ENCODE measurements around the gene ANO2. TPM values are rescaled to one million over a fixed set of nuclear protein-coding genes. Genes with fewer than 3 reads are reported as not detected.

Gene ANO2
- total RNA-seq, 4 donors from 2014 or later = 0.59 to 51.7 (median 15.1) TPM

GRCh38 chr12:5976196-5976595 lies 31.1 kb upstream of the ANO2 start:
- no peaks in the 10 kb centered on the region for H3K36me3 ChIP-seq
- no peaks in the 10 kb centered on the region for H3K4me1 ChIP-seq
- DNase-seq = no peak
- TF ChIP-seq, protein P1, sequence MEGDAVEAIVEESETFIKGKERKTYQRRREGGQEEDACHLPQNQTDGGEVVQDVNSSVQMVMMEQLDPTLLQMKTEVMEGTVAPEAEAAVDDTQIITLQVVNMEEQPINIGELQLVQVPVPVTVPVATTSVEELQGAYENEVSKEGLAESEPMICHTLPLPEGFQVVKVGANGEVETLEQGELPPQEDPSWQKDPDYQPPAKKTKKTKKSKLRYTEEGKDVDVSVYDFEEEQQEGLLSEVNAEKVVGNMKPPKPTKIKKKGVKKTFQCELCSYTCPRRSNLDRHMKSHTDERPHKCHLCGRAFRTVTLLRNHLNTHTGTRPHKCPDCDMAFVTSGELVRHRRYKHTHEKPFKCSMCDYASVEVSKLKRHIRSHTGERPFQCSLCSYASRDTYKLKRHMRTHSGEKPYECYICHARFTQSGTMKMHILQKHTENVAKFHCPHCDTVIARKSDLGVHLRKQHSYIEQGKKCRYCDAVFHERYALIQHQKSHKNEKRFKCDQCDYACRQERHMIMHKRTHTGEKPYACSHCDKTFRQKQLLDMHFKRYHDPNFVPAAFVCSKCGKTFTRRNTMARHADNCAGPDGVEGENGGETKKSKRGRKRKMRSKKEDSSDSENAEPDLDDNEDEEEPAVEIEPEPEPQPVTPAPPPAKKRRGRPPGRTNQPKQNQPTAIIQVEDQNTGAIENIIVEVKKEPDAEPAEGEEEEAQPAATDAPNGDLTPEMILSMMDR (IDR thresholded peaks at IDR 0.05) = no peak
- no peak for TF ChIP-seq POLR2A (IDR thresholded peaks at IDR 0.05)
- H3K4me3 ChIP-seq = no peak overlapping the region
- intact Hi-C loops (cut with DNase I; ENCODE audit: low total_unique reads) = no loop called here
- H3K27me3 ChIP-seq = no peaks in the 10 kb centered on the region
- no peak overlapping the region for H3K27ac ChIP-seq
- H3K9me3 ChIP-seq = no peaks in the 10 kb centered on the region

DNA sequence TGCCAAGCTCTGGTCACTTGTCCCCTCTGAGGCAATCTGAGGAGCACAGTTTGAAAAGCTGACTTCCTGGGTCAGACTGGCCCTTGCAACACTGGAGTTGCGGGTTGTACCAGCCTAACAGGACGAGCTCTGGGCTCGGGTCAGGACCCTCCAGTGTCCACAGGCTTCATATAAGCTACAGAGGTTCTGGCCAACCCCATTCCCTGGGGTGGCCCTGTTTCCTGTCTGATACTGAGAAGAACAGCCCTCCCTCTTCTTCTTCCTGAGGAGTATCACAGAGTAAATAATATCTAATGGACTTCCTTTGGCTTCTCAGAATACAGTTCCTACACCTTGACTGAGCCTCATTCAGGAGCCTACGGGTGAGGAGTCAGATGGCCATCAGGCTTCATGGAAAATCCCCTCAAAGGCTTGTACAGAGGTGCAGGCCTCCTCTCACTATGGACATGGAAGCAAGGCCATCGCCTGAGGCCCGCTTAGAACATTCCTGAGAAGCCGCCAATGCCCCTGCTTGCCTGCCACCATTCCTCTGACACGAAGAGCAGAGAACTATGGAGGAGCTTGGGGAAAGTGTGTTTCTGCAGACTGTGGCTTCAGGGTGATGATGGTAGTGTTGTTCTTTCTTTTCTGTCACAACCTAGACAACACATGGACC lies 28.5 kb upstream of the ANO2 start:
- no peak overlapping the region for H3K4me3 ChIP-seq
- intact Hi-C loops (cut with DNase I; ENCODE audit: low total_unique reads) = no loop called here
- TF ChIP-seq, protein P1 (IDR thresholded peaks at IDR 0.05) = no peak
- TF ChIP-seq POLR2A (IDR thresholded peaks at IDR 0.05) = no peak
- no peaks in the 10 kb centered on the region for H3K36me3 ChIP-seq
- no peak overlapping the region for H3K27ac ChIP-seq
- DNase-seq = no peak
- H3K27me3 ChIP-seq = no peaks in the 10 kb centered on the region
- no peaks in the 10 kb centered on the region for H3K9me3 ChIP-seq
- no peaks in the 10 kb centered on the region for H3K4me1 ChIP-seq

- TF ChIP-seq POLR2A (IDR thresholded peaks at IDR 0.05) = no peak
- TF ChIP-seq, protein P1 (IDR thresholded peaks at IDR 0.05) = no peak
- intact Hi-C loops (cut with DNase I; ENCODE audit: low total_unique reads) = no loop called here
- no peak for DNase-seq
- H3K36me3 ChIP-seq = no peaks in the 10 kb centered on the region
- H3K27me3 ChIP-seq = no peaks in the 10 kb centered on the region
- no peaks in the 10 kb centered on the region for H3K4me1 ChIP-seq
- no peak overlapping the region for H3K4me3 ChIP-seq
- H3K9me3 ChIP-seq = no peaks in the 10 kb centered on the region
- no peak overlapping the region for H3K27ac ChIP-seq
Observed at GRCh38 chr12:5972387-5972786, 27.3 kb upstream of the ANO2 start.

- Histone ChIP-seq H3K36me3 (no peaks in the 10 kb centered on the region), H3K9me3 (no peaks in the 10 kb centered on the region), H3K27ac (no peak overlapping the region), H3K4me3 (no peak overlapping the region), H3K27me3 (no peaks in the 10 kb centered on the region), H3K4me1 (no peaks in the 10 kb centered on the region)
- intact Hi-C loops (cut with DNase I; ENCODE audit: low total_unique reads) = no loop called here
- DNase-seq = no peak
- TF ChIP-seq, protein P1 (IDR thresholded peaks at IDR 0.05) = no peak
- TF ChIP-seq POLR2A (IDR thresholded peaks at IDR 0.05) = no peak
Observed at GRCh38 chr12:5971194-5971850, 26.3 kb upstream of the ANO2 start.

- H3K27ac ChIP-seq = no peak overlapping the region
- no peak for DNase-seq
- TF ChIP-seq, protein P1 (IDR thresholded peaks at IDR 0.05) = no peak
- no peak for TF ChIP-seq POLR2A (IDR thresholded peaks at IDR 0.05)
- H3K36me3 ChIP-seq = no peaks in the 10 kb centered on the region
- no peaks in the 10 kb centered on the region for H3K4me1 ChIP-seq
- H3K27me3 ChIP-seq = no peaks in the 10 kb centered on the region
- H3K4me3 ChIP-seq = no peak overlapping the region
- intact Hi-C loops (cut with DNase I; ENCODE audit: low total_unique reads) = no loop called here
- H3K9me3 ChIP-seq = no peaks in the 10 kb centered on the region
Observed at GRCh38 chr12:5969974-5970690, 25.1 kb upstream of the ANO2 start.

Measured in uterus (tissue), 4 donors.